HepG2 (cell line): ENCODE results near the gene KIAA1191. TPM values are rescaled to one million over a fixed set of nuclear protein-coding genes. Genes with fewer than 3 reads are reported as not detected.

ENCODE experiments used
- ATAC-seq: fragments of 200-7000 bp; cut with Tn5 transposase; 3 replicates; pipeline ENCODE4 v1.9.1; 2020; ENCODE audit warnings: mild to moderate bottlenecking, moderate library complexity
- BruUV-seq: library from RNA; stranded (reverse); fragments of 400-500 nt; replicated peaks from 2 replicates; lab custom pipeline; 2021; lab: Mats Ljungman, UMichigan
- CTCF ChIA-PET: fragments of 300-600 bp; formaldehyde crosslinking; extraction: SDS; loops from one replicate; lab custom pipeline; 2021; ENCODE audit warnings: low total read pairs, inconsistent platforms, low intra/inter-chr PET ratio; lab: Yijun Ruan, JAX
- POLR2A ChIA-PET: fragments of 350-600 bp; sonication (Branson Sonifier 250); formaldehyde crosslinking; loops from one replicate; lab custom pipeline; 2020; ENCODE audit warnings: antibody characterized with exemption, inconsistent platforms; lab: Yijun Ruan, JAX
- DNase-seq: peaks from one replicate; pipeline ENCODE4 v3.0.0-alpha.2; 2015; ENCODE audit warnings: low spot score
- FAIRE-seq: peaks from 3 replicates; lab custom pipeline; 2011; peaks lifted over from hg19 to GRCh38; lab: Jason Lieb, UNC
- H2AFZ ChIP-seq: one replicate; pipeline ENCODE4 v1.6.1; 2011; ENCODE audit warnings: low read length, inconsistent platforms
- H3K27ac ChIP-seq: fragments of 300-600 bp; 3 replicates; pipeline ENCODE4 v1.8.0; 2011; ENCODE audit warnings: mixed run types, mild to moderate bottlenecking, mixed read lengths, low read length, inconsistent platforms; ENCODE audit not compliant: insufficient read depth; ENCODE audit errors: extremely low read length
- H3K27me3 ChIP-seq, 2 experiments: fragments of 200-600 bp in 1 of 2; 2 replicates in 1 of 2; 3 replicates in 1 of 2; pipeline versions ENCODE4 v1.6.0 to v1.8.0; 2011; ENCODE audit warnings: low read length in 2 of 2, mild to moderate bottlenecking in 2 of 2, moderate library complexity in 2 of 2, inconsistent platforms in 1 of 2; ENCODE audit not compliant: insufficient read depth in 2 of 2, control insufficient read depth in 1 of 2
- H3K36me3 ChIP-seq, 2 experiments: fragments of 200-600 bp in 1 of 2; replicated peaks in 1 of 2; 2 replicates in 1 of 2; 3 replicates in 1 of 2; pipeline versions ENCODE4 v1.5.1 to v1.8.0; 2011; ENCODE audit warnings: low read length in 2 of 2, inconsistent platforms in 1 of 2; ENCODE audit not compliant: insufficient read depth in 2 of 2, control insufficient read depth in 1 of 2
- H3K4me1 ChIP-seq: 2 replicates; pipeline ENCODE4 v1.5.1; 2012; ENCODE audit warnings: low read length, inconsistent platforms; ENCODE audit not compliant: insufficient read depth
- H3K4me2 ChIP-seq: 2 replicates; pipeline ENCODE4 v1.6.0; 2011; ENCODE audit warnings: low read depth, low read length, inconsistent platforms
- H3K4me3 ChIP-seq, 3 experiments: fragments of 200-600 bp in 1 of 3; sonication (generic), shearing (Covaris generic) in 1 of 3; replicated peaks in 1 of 3; 2 replicates each; pipeline ENCODE4 v1.5.1; 2011 to 2016; ENCODE audit warnings: low read length in 3 of 3, inconsistent platforms in 2 of 3, low read depth in 2 of 3, mild to moderate bottlenecking in 2 of 3, control low read depth in 1 of 3, mixed read lengths in 1 of 3; ENCODE audit not compliant: insufficient read depth in 1 of 3
- H3K79me2 ChIP-seq: one replicate; pipeline ENCODE4 v1.6.1; 2011; ENCODE audit warnings: low read length, inconsistent platforms; ENCODE audit not compliant: insufficient read depth
- H3K9ac ChIP-seq: 2 replicates; pipeline ENCODE4 v1.6.0; 2011; ENCODE audit warnings: mild to moderate bottlenecking, low read depth, low read length, inconsistent platforms; ENCODE audit not compliant: insufficient read depth
- H3K9me3 ChIP-seq: 2 replicates; pipeline ENCODE4 v1.5.1; 2012; ENCODE audit warnings: mild to moderate bottlenecking, low read length
- H4K20me1 ChIP-seq: 2 replicates; pipeline ENCODE4 v1.6.0; 2011; ENCODE audit warnings: inconsistent platforms, mild to moderate bottlenecking, low read length, moderate library complexity; ENCODE audit not compliant: insufficient read depth
- CENPT ChIP-seq: sonication (generic); formaldehyde crosslinking; IDR thresholded peaks from 2 replicates; pipeline ENCODE4 v1.8.0; 2022; ENCODE audit warnings: low read depth, mild to moderate bottlenecking, moderate library complexity, missing genetic modification reagents
- CHCHD3 ChIP-seq: sonication (generic); formaldehyde crosslinking; IDR thresholded peaks from 2 replicates; pipeline ENCODE4 v1.8.0; 2022; ENCODE audit warnings: mild to moderate bottlenecking, missing genetic modification reagents, moderate library complexity
- HIC2 ChIP-seq: sonication (generic); formaldehyde crosslinking; IDR thresholded peaks from 2 replicates; pipeline ENCODE4 v1.9.0; 2022; ENCODE audit warnings: low read depth, missing genetic modification reagents
- JUN ChIP-seq: sonication (generic); formaldehyde crosslinking; IDR thresholded peaks from 2 replicates; pipeline ENCODE4 v1.4.0; 2020; ENCODE audit warnings: mild to moderate bottlenecking, missing genetic modification reagents
- KAT2B ChIP-seq: fragments of 150-350 bp; IDR thresholded peaks from 2 replicates; pipeline ENCODE4 v1.6.1; 2014; ENCODE audit warnings: low read depth, low read length, borderline replicate concordance
- KLF15 ChIP-seq: sonication (generic); formaldehyde crosslinking; IDR thresholded peaks from 2 replicates; pipeline ENCODE4 v1.8.1; 2023; ENCODE audit warnings: borderline replicate concordance, mild to moderate bottlenecking, inconsistent platforms, missing genetic modification reagents, mixed read lengths
- MED8 ChIP-seq: sonication (generic); formaldehyde crosslinking; IDR thresholded peaks from 2 replicates; pipeline ENCODE4 v1.8.1; 2023; ENCODE audit warnings: mild to moderate bottlenecking, missing genetic modification reagents; ENCODE audit not compliant: insufficient replicate concordance
- NFE2L2 ChIP-seq: fragments of 150-350 bp; IDR thresholded peaks from 2 replicates; pipeline ENCODE4 v1.6.1; 2014; ENCODE audit warnings: low read length
- PRDM10 ChIP-seq: sonication (generic); formaldehyde crosslinking; IDR thresholded peaks from 2 replicates; pipeline ENCODE4 v1.4.0; 2020; ENCODE audit warnings: low read depth, missing genetic modification reagents
- SNAPC2 ChIP-seq: sonication (generic); formaldehyde crosslinking; IDR thresholded peaks from 2 replicates; pipeline ENCODE4 v1.8.1; 2022; ENCODE audit warnings: mild to moderate bottlenecking, missing genetic modification reagents
- ZKSCAN8 ChIP-seq: IDR thresholded peaks from 2 replicates; pipeline ENCODE4 v1.6.1; 2016; ENCODE audit warnings: borderline replicate concordance, missing genetic modification reagents, missing compliant biosample characterization
- ZNF383 ChIP-seq: sonication (generic); formaldehyde crosslinking; IDR thresholded peaks from 2 replicates; pipeline ENCODE4 v1.4.0; 2020; ENCODE audit warnings: missing genetic modification reagents, mild to moderate bottlenecking, borderline replicate concordance
- ZNF430 ChIP-seq: sonication (generic); formaldehyde crosslinking; IDR thresholded peaks from 2 replicates; pipeline ENCODE4 v1.9.0; 2021; ENCODE audit warnings: mild to moderate bottlenecking, missing genetic modification reagents
- ZNF563 ChIP-seq: sonication (generic); formaldehyde crosslinking; IDR thresholded peaks from 2 replicates; pipeline ENCODE4 v1.8.0; 2022; ENCODE audit warnings: mild to moderate bottlenecking, moderate library complexity, missing genetic modification reagents
- ZNF761 ChIP-seq: sonication (generic); formaldehyde crosslinking; conservative IDR thresholded peaks from 2 replicates; pipeline ENCODE4 v1.4.0; 2020; ENCODE audit warnings: mild to moderate bottlenecking, missing genetic modification reagents
- ZNF770 ChIP-seq: sonication (generic); formaldehyde crosslinking; IDR thresholded peaks from 2 replicates; pipeline ENCODE4 v1.5.0; 2020; ENCODE audit warnings: mild to moderate bottlenecking, missing genetic modification reagents
- WGBS: methylation state at CpG from one replicate; pipeline ENCODE4 v1.1.6; 2017; ENCODE audit warnings: low lambda C conversion rate; 5-methylcytosine and 5-hydroxymethylcytosine counted together
- in situ Hi-C: cut with HindIII; loops from 2 replicates; pipeline ENCODE4 v1.10.0; 2017; ENCODE audit warnings: low pct_unique_long_range_greater_than_20kb; ENCODE audit not compliant: extremely low pct_ligation_motif_present
- intact Hi-C: fragments of 100-400 bp; cut with micrococcal nuclease; formaldehyde crosslinking; loops from one replicate; pipeline ENCODE4 v1.10.0; 2022; ENCODE audit not compliant: unreplicated experiment
- polyA plus RNA-seq, 8 experiments: library from polyadenylated mRNA; depleted of rRNA in 3 of 8; stranded (reverse) in 7 of 8; unstranded in 1 of 8; fragments of >200 nt; fragmentation: Illumina TruSeq in 4 of 8; extraction: Trizol in 4 of 8; gene quantifications; 2 replicates each; pipeline versions ENCODE4 v1.2.1 to v1.2.3, GENCODE V29; 2011 to 2016; ENCODE audit warnings: low read depth in 4 of 8, missing spikeins in 1 of 8, mixed read lengths in 1 of 8; ENCODE audit not compliant: insufficient read depth in 1 of 8
- total RNA-seq, 5 experiments: library from RNA; depleted of rRNA; stranded (reverse); fragments of >200 nt; fragmentation: Illumina TruSeq; extraction: Trizol; gene quantifications; 2 replicates each; pipeline ENCODE4 v1.2.3, GENCODE V29; 2016; ENCODE audit warnings: low read depth in 1 of 5

KIAA1191 gene
- total and polyA plus RNA-seq, 2 of the 13 experiments (the other 11 are each of a cell fraction or from before 2014, with no cell fraction given), result 63.6 to 103 TPM

- H3K36me3 ChIP-seq, result peaks cover 0 to 2% of the 10 kb centered on the region in 2 experiments; a peak in 2 of 5 replicates
- no peak overlapping the region for H3K27ac ChIP-seq
- no peak overlapping the region for H3K9ac ChIP-seq
- POLR2A ChIA-PET, result no interaction called here
- H3K9me3 ChIP-seq, result no peaks in the 10 kb centered on the region
- in situ Hi-C loops, result no loop called here
- H2AFZ ChIP-seq, result no peak overlapping the region
- no peak for ATAC-seq
- no peak for FAIRE-seq
- no peak for DNase-seq
- H3K4me1 ChIP-seq, result peaks cover 25% of the 10 kb centered on the region
- no TSS peak for BruUV-seq
- CTCF ChIA-PET, result no interaction called here
- H3K4me3 ChIP-seq, result no peak overlapping the region
- WGBS, result 95% methylated on average over 22 of the region's 22 CpGs
- TF ChIP-seq KLF15 (CRISPR knock-in tag), result no peak
- TF ChIP-seq ZNF770 (CRISPR knock-in tag), result no peak
- TF ChIP-seq PRDM10, result no peak
- no peak for TF ChIP-seq HIC2 (CRISPR knock-in tag)
- no peak for TF ChIP-seq CHCHD3 (CRISPR knock-in tag)
- no peak for TF ChIP-seq SNAPC2 (CRISPR knock-in tag)
- TF ChIP-seq ZNF430 (CRISPR knock-in tag), result no peak
- no peak for TF ChIP-seq KAT2B
- TF ChIP-seq ZNF563 (CRISPR knock-in tag), result no peak
- TF ChIP-seq ZNF383 (CRISPR knock-in tag), result no peak
- TF ChIP-seq ZNF761 (CRISPR knock-in tag), result no peak
- no peak for TF ChIP-seq ZKSCAN8 (CRISPR knock-in tag)
- TF ChIP-seq NFE2L2, result no peak
- TF ChIP-seq JUN (CRISPR knock-in tag), result no peak
- no peak for TF ChIP-seq CENPT (CRISPR knock-in tag)
- TF ChIP-seq MED8, result no peak
- no peaks in the 10 kb centered on the region for H4K20me1 ChIP-seq
- intact Hi-C loops, result no loop called here
- H3K27me3 ChIP-seq, result no peaks in the 10 kb centered on the region
- H3K4me2 ChIP-seq, result no peak overlapping the region
- no peaks in the 10 kb centered on the region for H3K79me2 ChIP-seq
Measured at GRCh38 chr5:176401281-176402205, 40.0 kb upstream of the KIAA1191 start.
